Large intestine (tissue), 12 donors: ENCODE measurements around the gene OR2F2. TPM values are rescaled to one million over a fixed set of nuclear protein-coding genes. Genes with fewer than 3 reads are reported as not detected.
A peak's percentile ranks its signal among the peaks of the same experiment; 100 is the strongest.

Experiments
- DNase-seq, 2 donors: peaks; one replicate each; pipeline versions ENCODE4 v3.0.0 to v3.0.0-alpha.2; 2013
- H3K27ac ChIP-seq: one replicate; pipeline ENCODE4 v1.5.1; 2013; ENCODE audit warnings: low read length
- H3K27me3 ChIP-seq: 2 replicates; pipeline ENCODE4 v1.6.1; 2013; ENCODE audit warnings: low read length; ENCODE audit not compliant: control insufficient read depth, insufficient read depth
- H3K36me3 ChIP-seq: 2 replicates; pipeline ENCODE4 v1.6.1; 2013; ENCODE audit warnings: low read length; ENCODE audit not compliant: control insufficient read depth, insufficient read depth
- H3K4me1 ChIP-seq: one replicate; pipeline ENCODE4 v1.6.1; 2013; ENCODE audit warnings: low read length; ENCODE audit not compliant: control insufficient read depth, insufficient read depth
- H3K4me3 ChIP-seq: one replicate; pipeline ENCODE4 v1.5.1; 2013; ENCODE audit warnings: low read length
- H3K9me3 ChIP-seq: one replicate; pipeline ENCODE4 v1.6.1; 2013; ENCODE audit warnings: mild to moderate bottlenecking, low read depth, low read length, moderate library complexity; ENCODE audit not compliant: control insufficient read depth
- WGBS: methylation state at CpG from one replicate; pipeline ENCODE4 v1.1.5; 2013; ENCODE audit warnings: low lambda C conversion rate; ENCODE audit not compliant: insufficient coverage; 5-methylcytosine and 5-hydroxymethylcytosine counted together
- long read RNA-seq, 11 donors: transcript quantifications; one replicate each; lab custom pipeline, GENCODE V29; 2026
- polyA plus RNA-seq: library from polyadenylated mRNA; unstranded; fragments of 120-200 nt; gene quantifications from one replicate; pipeline ENCODE4 v1.2.1, GENCODE V29; 2013

OR2F2 gene
- polyA plus RNA-seq, result not detected
- long read RNA-seq, donor 1, result 0 reads
- long read RNA-seq, donor 2, result 0 reads
- long read RNA-seq, donor 3, result 0 reads
- long read RNA-seq, donor 4, result 0 reads
- long read RNA-seq, donor 5, result 0 reads
- long read RNA-seq, donor 6, result 0 reads
- long read RNA-seq, donor 7, result 0 reads
- long read RNA-seq, donor 8, result 0 reads
- long read RNA-seq, donor 9, result 0 reads
- long read RNA-seq, donor 10, result 0 reads
- long read RNA-seq, donor 11, result 0 reads

GRCh38 chr7:143934526-143935325, at the start of gene OR2F2:
TSS of gene OR2F2 (plus strand) at chr7:143935233. CDS start at chr7:143935233, 0 bp downstream.
- Histone ChIP-seq H3K36me3 (no peaks in the 10 kb centered on the region), H3K27ac (no peak within 1 kb of the TSS), H3K9me3 (peaks cover 4% of the 10 kb centered on the region), H3K4me3 (no peak within 1 kb of the TSS), H3K27me3 (no peaks in the 10 kb centered on the region), H3K4me1 (no peaks in the 10 kb centered on the region)
- DNase-seq, result peak in 1 of 2 donors; percentile 13
- WGBS, result 100% methylated on average over 1 of the region's 3 CpGs

- Histone ChIP-seq H3K36me3 (peaks cover 1% of the 10 kb centered on the region), H3K27ac (no peak overlapping the region), H3K4me1 (peaks cover 7% of the 10 kb centered on the region), H3K27me3 (no peaks in the 10 kb centered on the region), H3K4me3 (no peak overlapping the region), H3K9me3 (no peaks in the 10 kb centered on the region)
- WGBS, result no CpG with 5 or more reads among the region's 3 CpGs
- DNase-seq, result no peak
Observed at GRCh38 chr7:143885951-143886350, 49.1 kb upstream of the OR2F2 start.

GRCh38 chr7:143886826-143887477, 48.1 kb upstream of the OR2F2 start:
- Histone ChIP-seq H3K9me3 (no peaks in the 10 kb centered on the region), H3K27me3 (no peaks in the 10 kb centered on the region), H3K4me3 (no peak overlapping the region), H3K36me3 (no peaks in the 10 kb centered on the region), H3K27ac (no peak overlapping the region), H3K4me1 (peaks cover 3% of the 10 kb centered on the region)
- WGBS, result 100% methylated on average over 2 of the region's 6 CpGs
- DNase-seq, result no peak

- no peak overlapping the region for H3K4me3 ChIP-seq
- H3K9me3 ChIP-seq, result no peaks in the 10 kb centered on the region
- DNase-seq, result no peak
- H3K27ac ChIP-seq, result no peak overlapping the region
- peaks cover 3% of the 10 kb centered on the region for H3K4me1 ChIP-seq
- no peaks in the 10 kb centered on the region for H3K36me3 ChIP-seq
- 87% methylated on average over 2 of the region's 2 CpGs for WGBS
- no peaks in the 10 kb centered on the region for H3K27me3 ChIP-seq
Observed at GRCh38 chr7:143889068-143889467, 46.0 kb upstream of the OR2F2 start.

GRCh38 chr7:143890558-143890957, 44.5 kb upstream of the OR2F2 start:
- no CpG with 5 or more reads among the region's 2 CpGs for WGBS
- Histone ChIP-seq H3K27me3 (no peaks in the 10 kb centered on the region), H3K36me3 (no peaks in the 10 kb centered on the region), H3K27ac (peak overlapping the region; percentile 55), H3K9me3 (no peaks in the 10 kb centered on the region), H3K4me3 (no peak overlapping the region), H3K4me1 (no peaks in the 10 kb centered on the region)
- DNase-seq, result peak in 1 of 2 donors; percentile 49

GRCh38 chr7:143891457-143891856, 43.6 kb upstream of the OR2F2 start:
- no peak for DNase-seq
- no peak overlapping the region for H3K27ac ChIP-seq
- no peaks in the 10 kb centered on the region for H3K9me3 ChIP-seq
- WGBS, result no CpG with 5 or more reads among the region's 2 CpGs
- H3K4me3 ChIP-seq, result no peak overlapping the region
- no peaks in the 10 kb centered on the region for H3K36me3 ChIP-seq
- H3K4me1 ChIP-seq, result no peaks in the 10 kb centered on the region
- no peaks in the 10 kb centered on the region for H3K27me3 ChIP-seq

GRCh38 chr7:143892527-143893300, 42.3 kb upstream of the OR2F2 start:
- WGBS, result 100% methylated on average over 1 of the region's 5 CpGs

GRCh38 chr7:143896667-143897066, 38.4 kb upstream of the OR2F2 start:
- no peaks in the 10 kb centered on the region for H3K36me3 ChIP-seq
- no peak for DNase-seq
- no peak overlapping the region for H3K4me3 ChIP-seq
- H3K9me3 ChIP-seq, result peaks cover 3% of the 10 kb centered on the region
- H3K27me3 ChIP-seq, result no peaks in the 10 kb centered on the region
- no peak overlapping the region for H3K27ac ChIP-seq
- peaks cover 10% of the 10 kb centered on the region for H3K4me1 ChIP-seq

More at GRCh38 chr7:143892527-143893300, 42.3 kb upstream of the OR2F2 start:
- no peaks in the 10 kb centered on the region for H3K27me3 ChIP-seq
- no peak overlapping the region for H3K4me3 ChIP-seq
- no peak overlapping the region for H3K27ac ChIP-seq
- no peaks in the 10 kb centered on the region for H3K9me3 ChIP-seq
- no peak for DNase-seq
- H3K36me3 ChIP-seq, result no peaks in the 10 kb centered on the region
- no peaks in the 10 kb centered on the region for H3K4me1 ChIP-seq

GRCh38 chr7:143898810-143899209, 36.2 kb upstream of the OR2F2 start:
- no peak for DNase-seq
- Histone ChIP-seq H3K27me3 (no peaks in the 10 kb centered on the region), H3K4me3 (no peak overlapping the region), H3K9me3 (peaks cover 3% of the 10 kb centered on the region), H3K36me3 (no peaks in the 10 kb centered on the region), H3K27ac (peak overlapping the region; percentile 16), H3K4me1 (peaks cover 17% of the 10 kb centered on the region)
- no CpG with 5 or more reads among the region's 1 CpG for WGBS

GRCh38 chr7:143900230-143900766, 34.7 kb upstream of the OR2F2 start:
- peak overlapping the region; percentile 79 for H3K4me3 ChIP-seq
- peak; percentile 65 to 83 for DNase-seq
- H3K27me3 ChIP-seq, result no peaks in the 10 kb centered on the region
- H3K9me3 ChIP-seq, result peaks cover 3% of the 10 kb centered on the region
- H3K36me3 ChIP-seq, result no peaks in the 10 kb centered on the region
- WGBS, result no CpG with 5 or more reads among the region's 5 CpGs
- peak overlapping the region; percentile 97 for H3K27ac ChIP-seq
- H3K4me1 ChIP-seq, result peaks cover 30% of the 10 kb centered on the region
